ENCODE measurements around the gene CRLF2.
"Not testable (repeated sequence)": the region's sequence is repeated elsewhere in the genome, so short reads cannot be mapped to it uniquely, and the experiment has no call there.

The CRLF2 gene

DNA sequence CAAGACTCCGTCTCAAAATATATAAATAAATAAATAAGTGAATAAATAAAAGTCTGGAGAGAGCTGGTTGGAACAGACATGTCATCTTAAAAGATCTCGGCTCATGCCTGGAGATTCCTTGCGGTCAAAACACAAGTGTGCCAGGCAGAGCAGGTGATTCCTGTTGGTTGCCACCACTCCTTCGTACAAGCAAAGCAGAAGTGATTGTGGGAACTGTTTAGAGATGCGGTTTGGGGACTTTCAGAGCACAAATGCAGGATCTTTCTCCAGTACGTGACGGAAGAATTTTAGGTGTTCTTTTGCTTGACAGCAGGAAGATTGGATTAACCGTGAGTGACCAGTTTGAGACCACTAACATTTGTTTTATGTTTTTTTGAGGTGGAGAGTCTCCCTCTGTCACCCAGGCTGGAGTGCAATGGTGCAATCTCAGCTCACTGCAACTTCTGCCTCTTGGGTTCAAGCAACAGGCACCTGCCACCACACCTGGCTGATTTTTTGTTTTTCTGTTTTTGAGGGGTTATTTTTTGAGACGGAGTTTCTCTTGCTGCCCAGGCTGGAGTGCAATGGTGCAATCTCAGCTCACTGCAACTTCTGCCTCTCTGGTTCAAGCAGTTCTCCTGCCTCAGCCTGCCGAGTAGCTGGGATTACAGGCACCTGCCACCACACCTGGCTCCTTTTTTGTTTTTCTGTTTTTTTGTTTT is 2.8 kb upstream of the CRLF2 start:
- no peak for DNase-seq (ENCODE audit: low spot score)

DNA sequence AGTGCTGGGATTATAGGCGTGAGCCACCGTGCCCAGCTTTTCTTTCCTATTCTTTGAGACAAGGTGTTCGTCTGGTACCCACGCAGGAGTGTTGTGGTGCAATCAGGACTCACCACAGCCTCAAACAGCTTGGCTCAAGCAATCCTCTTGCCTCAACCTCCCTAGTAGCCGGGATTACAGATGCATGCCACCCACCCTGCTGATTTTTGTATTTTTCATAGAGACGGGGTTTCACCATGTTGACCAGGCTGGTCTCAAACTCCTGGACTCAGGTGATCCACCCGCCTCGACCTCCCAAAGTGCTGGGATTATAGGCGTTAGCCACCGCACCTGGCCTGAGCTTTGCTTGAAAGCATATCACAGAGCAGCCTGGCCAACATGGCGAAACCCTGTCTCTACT is 1.5 kb upstream of the CRLF2 start:
- no peak for DNase-seq (ENCODE audit: low spot score)

DNA sequence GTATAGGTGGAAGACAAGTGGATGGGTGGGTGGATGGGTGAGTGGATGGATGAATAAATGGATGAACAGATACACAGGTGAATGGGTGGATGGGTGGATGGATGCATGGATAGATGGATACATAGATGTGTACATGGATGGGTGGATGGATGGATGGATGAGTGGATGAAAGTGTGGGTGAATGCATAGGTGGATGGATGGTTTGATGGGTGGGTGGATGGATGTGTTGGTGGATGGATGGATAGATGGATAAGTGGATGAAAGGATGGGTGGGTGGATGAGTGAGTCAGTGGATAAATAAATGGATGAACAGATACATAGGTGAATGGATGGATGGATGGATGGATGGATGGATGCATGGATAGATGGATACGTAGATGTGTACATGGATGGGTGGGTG is 1.6 kb downstream of the CRLF2 start:
- DNase-seq (ENCODE audit: low spot score), result no peak

DNA sequence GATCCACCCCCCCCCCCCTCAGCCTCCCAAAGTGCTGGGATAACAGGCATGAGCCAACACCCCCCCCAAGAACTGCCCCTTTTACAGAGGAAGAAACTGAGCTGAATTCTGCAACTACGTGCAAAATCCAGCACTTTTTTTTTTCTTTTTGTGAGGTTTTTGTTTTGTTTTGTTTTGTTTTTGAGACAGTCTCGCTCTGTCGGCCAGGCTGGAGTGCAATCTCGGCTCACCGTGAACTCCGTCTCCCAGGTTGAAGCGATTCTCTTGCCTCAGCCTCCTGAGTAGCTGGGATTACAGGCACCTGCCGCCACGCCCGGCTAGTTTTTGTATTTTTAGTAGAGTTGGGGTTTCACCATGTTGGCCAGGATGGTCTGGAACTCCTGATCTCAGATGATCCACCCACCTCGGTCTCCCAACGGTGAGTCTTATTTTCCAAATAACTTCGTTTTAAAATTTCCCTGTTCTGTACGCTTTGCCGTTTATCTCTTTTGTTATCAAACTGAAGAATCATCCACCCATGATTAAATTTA is 4.9 kb downstream of the CRLF2 start:
- DNase-seq (ENCODE audit: low spot score), result no peak

DNA sequence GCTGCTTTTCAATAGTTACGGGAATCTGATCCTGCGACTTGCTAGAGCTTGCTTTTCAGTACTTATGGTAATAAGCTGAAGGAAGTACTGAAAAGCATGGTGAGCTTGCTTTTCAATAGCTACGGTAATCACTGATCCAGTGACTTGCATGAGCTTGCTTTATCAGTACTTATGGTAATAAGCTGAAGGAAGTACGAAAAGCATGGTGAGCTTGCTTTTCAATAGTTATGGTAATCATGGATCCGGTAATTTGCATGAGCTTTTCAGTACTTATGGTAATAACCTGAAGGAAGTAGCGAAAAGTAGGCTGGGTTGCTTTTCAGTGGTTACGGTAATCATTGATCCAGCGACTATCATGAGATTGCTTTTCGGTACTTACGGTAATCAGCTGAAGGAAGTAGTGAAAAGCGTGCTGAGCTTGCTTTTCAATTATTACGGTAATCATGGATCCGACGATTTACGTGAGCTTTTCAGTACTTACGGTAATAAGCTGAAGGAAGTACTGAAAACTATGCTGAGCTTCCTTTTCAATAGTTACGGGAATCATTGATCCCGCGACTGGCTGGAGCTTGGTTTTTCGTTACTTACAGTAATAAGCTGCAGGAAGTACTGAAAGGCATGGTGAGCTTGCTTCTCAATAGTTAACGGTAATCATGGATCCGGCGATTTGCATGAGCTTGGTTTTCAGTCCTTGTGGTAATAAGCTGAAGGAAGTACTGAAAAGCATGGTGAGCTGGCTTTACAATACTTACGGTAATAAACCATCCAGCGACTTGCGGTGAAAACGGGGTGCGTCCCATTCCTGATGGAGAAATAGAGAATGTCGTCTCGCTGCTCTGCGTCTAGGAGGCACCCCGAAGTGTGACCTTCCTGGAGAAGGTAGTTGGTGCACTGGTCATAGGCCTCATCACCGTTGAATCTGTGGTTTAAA is 6.5 kb downstream of the CRLF2 start:
- peak; percentile 14 for DNase-seq (ENCODE audit: low spot score)

DNA sequence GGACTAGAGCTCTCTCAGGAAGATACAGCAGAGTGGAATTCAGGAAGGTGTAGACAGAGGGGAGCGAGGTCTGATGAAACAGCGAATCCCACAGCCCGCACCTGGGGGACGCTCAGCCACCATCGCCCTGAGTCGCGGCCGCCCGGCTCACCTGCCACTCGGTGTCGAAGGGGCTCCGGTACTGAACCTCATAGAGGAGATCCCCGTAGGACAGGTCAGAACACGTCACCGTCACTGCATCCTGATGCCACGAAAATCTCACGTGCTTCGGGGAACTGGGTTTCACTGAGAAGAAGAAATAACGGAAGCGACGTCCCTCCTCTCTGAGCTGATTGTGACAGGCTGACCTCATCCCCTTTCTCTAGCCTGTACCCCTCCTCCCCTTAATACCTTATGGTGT is 10.2 kb downstream of the CRLF2 start:
- DNase-seq (ENCODE audit: low spot score), result no peak

DNA sequence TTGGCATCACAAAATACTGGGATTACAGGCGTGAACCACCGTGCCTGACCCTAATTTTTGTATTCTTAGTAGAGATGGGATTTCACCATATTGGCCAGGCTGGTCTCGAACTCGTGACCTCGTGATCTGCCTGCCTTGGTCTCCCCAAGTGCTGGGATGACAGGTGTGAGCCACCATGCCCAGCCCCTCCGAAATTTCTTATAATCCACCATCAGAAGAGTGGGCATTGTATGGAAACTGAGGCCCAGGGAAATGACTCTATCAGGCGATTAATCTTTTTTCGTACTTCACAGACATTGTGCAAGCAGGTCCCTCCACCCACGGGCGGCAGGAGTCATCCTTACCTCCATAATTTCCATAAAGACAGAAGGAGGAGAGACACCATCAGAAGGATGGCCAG is 16.0 kb downstream of the CRLF2 start:
- no peak for DNase-seq (ENCODE audit: low spot score)

DNA sequence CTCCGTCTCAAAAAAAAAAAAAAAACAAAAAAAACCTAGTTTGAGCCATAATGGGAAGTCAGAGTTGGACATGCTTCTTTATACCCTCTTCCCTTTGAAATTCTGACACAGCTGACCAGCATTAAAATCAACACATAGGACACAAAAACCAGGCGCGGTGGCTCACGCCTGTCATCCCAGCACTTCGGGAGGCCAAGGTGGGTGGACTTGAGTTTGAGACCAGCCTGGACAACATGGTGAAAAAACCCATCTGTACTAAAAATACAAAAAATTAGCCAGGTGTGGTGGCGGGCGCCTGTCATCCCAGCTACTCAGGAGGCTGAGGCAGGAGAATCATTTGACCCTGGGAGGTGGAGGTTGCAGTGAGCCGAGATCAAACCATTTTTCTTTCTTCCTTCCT is 20.3 kb downstream of the CRLF2 start:
- DNase-seq (ENCODE audit: low spot score), result not testable (repeated sequence)

DNA sequence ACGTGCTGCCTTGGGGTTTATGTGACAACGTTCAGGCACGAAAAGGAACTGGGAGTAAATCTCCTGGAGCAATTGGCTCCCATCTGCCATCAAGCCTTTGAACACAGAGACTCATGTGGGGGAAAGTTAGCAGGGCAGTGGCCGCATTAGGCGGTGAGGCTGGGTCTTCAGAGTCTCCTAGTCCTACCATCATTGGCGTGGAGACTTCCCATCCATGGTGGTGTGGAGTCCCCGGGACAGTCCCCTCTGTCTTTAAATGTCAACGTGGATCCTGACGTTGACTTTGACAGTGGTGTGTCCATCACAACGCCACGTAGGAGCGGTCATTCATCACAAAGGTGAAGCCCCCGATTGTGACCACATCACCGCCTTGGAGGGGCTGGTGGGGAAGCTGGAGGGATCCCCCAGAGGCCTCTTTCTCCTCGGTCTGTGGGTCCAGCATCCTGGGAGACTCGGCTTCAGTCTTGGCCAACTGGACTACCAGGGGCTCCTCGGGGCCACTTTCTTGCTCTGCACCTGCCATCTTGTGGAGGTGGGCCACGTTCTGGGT is 21.8 kb downstream of the CRLF2 start:
- DNase-seq (ENCODE audit: low spot score), result no peak

DNA sequence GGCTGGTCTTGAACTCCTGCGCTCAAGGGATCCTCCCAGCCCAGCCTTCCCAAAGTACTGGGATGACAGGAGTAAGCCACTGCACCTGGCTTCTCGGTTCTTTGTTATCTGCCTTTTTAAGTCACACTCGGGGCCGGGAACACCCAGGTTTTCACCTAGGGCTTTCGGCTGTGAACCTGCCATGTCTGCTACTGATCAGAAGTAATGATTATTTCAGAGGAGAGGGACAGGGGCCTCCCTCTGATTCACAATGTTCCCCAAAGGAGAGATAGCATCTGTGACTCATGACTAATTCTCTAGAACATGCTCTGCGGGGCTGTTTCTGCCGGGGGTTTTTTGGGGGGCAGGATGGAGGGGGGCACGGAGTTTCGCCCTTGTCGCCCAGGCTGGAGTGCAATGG is 26.9 kb downstream of the CRLF2 start:
- no peak for DNase-seq (ENCODE audit: low spot score)

DNA sequence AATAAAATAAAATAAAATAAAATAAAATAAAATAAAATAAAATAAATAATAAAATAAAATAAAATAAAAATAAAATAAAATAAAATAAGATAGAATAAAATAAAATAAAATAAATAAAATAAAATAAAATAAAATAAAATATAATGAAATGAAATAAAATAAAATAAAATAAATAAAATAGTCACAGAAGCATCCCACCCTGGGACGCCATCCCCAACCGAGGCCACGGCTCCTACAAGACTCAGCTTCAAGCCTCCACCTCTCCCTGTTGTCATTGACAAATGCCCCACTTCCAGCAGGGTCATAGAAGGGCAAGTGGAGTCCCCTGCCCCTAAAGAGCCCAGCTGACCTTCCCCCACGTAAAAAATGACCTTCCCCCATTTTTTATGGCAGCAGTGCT is 30.2 kb downstream of the CRLF2 start:
- no peak for DNase-seq (ENCODE audit: low spot score)

DNA sequence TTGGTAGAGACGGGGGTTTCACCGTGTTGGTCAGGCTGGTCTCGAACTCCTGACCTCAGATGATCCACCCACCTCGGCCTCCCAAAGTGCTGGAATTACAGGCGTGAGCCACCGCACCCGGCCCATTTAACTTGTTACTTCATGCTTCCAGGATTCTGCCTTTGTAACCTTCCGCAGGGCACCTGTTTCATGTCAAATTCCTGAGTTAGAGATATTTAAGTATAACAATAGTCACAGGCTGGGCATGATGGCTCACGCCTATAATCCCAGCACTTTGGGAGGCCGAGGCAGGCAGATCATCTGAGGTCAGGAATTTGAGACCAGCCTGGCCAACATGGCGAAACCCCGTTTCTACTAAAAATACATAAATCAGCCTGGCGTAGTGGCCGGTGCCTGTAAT is 30.8 kb downstream of the CRLF2 start:
- DNase-seq (ENCODE audit: low spot score), result not testable (repeated sequence)

DNA sequence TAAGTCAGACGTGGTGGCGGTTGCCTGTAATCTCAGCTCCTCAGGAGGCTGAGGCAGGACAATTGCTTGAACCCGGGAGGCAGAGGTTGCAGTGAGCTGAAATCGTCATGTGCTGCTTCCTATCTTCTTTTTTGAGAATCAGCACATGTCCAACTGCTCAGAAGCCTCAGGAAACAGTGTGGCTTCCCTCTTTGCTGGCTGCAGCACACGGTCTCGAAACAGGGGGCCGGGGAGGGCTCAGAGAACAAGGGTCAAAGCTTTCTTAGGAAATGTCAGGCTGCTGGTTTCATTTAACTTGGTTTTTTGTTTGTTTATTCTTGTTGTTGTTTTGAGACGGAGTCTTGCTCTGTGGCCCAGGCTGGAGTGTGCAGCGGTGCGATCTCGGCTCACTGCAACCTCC is 31.3 kb downstream of the CRLF2 start:
- DNase-seq (ENCODE audit: low spot score), result no peak

DNA sequence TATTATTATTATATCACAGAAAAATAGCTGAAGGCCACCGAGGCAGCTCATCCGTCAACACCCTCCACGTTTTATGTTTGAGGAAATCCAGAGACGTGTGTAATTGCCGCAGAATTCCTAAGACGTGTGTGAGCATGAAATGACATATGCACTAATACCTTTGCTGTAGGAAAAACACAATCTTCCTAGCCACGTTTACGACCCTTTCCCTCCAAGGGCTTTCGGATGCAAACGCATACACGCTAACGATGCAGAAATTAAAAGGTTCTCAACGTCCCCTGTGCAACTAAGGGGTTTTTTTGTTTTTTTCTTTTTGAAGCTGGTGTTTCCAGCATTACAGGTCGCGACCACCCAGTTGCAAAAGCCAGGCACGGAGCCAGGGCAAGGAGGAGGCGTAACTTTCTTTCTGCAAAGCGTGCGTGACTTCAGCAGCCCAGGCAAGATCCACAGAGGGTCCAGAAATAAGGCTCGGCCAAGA is 33.8 kb downstream of the CRLF2 start:
- no peak for DNase-seq (ENCODE audit: low spot score)

DNA sequence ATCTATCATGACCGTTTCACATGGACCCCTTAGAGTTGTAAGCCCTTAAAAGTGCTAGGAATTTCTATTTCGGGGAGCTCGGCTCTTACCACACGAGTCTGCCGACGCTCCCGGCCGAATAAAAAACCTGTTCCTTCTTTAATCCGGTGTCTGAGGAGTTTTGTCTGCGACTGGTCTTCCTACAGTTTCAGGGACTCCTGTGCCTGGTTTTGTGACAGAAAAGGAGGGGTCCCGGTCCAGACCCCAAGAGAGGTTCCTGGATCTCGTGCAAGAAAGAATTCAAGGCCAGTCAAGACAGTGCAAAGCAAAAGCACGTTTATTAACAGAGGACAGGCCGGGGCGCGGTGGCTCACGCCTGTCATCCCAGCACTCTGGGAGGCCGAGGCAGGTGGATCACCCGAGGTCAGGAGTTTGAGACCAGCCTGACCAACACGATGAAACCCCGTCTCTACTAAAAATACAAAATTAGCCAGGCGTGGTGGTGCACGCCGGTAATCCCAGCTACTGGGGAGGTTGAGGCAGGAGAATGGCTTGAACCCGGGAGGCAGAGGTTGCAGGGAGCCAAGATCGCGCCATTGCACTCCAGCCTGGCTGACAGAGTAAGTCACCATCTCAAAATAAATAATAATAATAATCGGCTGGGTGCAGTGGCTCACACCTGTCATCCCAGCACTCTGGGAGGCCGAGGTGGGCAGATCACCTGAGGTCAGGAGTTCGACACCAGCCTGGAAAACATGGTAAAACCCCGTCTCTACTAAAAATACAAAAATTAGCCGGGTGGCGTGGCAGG is 35.7 kb downstream of the CRLF2 start:
- DNase-seq (ENCODE audit: low spot score), result not testable (repeated sequence)

DNA sequence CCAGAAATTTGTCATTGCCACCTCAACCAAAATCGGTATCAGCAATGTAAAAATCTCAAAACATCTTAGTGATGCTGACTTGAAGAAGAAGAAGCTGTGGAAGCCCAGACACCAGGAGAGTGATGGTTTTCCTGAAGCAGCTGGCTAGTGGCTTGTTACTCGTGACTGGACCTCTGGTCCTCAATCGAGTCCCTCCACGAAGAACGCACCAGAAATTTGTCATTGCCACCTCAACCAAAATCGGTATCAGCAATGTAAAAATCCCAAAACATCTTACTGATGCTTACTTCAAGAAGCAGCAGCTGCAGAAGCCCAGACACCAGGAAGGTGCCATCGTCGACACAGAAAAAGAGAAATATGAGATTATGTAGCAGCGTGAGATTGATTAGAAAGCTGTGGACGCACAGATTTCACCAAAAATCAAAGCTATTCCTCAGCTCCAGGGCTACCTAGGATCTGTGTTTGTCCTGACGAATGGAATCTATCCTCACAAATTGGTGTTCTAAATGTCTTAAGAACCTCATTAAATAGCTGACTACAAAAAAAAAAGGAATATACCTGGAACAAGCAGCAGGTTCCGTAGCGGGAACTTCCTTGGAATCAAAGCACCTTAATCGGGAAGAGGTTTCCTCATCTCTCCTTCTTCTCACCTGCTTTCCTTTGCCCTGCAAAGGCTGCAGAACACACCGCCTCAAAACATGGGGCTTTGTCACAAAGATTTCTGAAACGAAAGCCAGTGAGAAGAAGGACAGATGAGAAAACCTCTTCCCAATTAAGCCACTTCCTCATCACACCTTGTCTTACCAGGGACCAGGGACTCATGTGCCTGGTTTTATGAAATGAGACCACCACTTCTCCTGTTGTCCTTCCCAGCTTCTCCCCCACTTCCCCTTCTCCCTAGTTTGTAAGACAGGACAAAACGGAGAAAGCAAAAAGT is 37.6 kb downstream of the CRLF2 start:
- DNase-seq (ENCODE audit: low spot score), result not testable (repeated sequence)

DNA sequence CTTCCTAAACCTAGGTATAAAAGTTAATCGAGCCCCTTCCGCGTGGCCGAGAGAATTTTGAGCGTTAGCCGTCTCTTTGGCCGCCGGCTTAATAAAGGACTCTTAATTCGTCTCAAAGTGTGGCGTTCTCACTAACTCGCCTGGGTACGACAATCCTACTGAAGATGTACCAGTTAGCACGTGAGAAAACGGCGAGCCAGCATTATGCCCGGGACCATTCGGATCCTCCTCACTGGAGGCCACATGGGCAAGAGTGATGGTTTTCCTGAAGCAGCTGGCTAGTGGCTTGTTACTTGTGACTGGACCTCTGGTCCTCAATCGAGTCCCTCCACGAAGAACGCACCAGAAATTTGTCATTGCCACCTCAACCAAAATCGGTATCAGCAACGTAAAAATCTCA is 39.0 kb downstream of the CRLF2 start:
- DNase-seq (ENCODE audit: low spot score), result not testable (repeated sequence)

DNA sequence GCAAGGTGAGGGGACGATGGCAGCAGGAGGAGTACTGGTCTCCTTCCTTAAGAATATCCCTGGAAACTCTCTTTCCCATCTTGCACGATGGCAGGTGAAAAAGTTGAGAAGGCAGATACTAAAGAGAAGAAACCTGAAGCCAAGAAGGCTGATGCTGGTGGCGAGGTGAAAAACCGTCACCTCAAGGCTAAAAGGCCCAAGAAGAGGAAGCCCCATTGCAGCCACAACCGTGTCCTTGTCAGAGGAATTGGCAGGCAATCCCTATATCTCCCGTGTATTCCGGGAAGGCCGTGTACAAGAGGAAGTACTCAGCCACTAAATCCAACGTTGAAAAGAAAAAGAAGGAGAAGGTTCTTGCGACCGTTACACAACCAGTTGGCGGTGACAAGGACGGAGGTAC is 40.0 kb downstream of the CRLF2 start:
- DNase-seq (ENCODE audit: low spot score), result no peak

DNA sequence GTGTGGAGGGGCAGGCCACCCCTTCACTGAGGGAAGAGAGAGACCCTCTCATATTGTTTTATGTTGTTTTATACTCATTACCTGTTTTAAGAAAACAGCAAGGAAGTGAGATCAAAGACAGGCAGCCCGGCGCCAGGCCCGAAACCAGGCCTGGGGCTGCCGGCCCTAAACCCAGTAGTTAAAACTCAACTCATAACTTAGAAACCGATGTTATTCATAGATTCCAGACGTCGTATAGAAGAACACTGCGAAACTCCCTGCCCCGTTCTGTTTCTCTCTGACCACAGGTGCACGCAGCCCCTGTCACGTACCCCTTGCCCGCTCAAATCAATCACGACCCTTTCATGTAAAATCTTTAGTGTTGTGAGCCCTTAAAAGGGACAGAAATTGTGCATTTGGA is 40.5 kb downstream of the CRLF2 start:
- DNase-seq (ENCODE audit: low spot score), result not testable (repeated sequence)

DNA sequence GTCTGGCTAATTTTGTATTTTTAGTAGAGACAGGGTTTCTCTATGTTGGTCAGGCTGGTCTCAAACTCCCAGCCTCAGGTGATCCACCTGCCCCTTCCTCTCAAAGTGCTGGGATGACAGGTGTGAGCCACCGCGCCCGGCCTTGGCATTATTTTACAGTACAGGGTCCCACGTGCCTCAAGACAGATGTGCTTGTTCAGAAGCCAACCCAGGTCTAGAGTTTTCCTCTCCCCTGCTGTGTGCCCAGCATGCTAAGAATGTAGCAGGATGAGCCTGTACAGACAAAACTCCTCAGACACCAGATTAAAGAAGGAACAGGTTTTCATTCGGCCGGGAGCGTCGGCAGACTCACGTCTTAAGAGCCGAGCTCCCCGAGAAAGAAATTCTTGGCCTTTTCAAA is 42.2 kb downstream of the CRLF2 start:
- DNase-seq (ENCODE audit: low spot score), result no peak

DNA sequence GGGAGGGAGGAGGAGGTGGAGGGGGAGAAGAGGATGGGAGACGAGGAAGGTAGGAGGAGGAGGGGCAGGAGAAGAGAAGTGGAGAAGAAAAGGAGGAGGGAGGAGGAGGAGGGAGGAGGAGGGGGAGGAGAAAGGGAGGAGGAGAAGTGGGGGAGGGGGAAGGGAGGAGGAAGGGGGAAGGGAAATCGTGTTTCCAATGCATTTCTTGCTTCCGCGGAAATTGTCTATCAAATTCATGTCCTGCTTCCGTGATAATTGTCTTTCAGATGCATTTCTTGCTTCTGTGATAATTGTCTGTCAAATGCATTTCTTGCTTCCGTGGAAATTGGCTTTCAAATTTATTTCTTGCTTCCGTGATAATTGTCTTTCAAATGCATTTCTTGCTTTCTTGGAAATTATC is 43.3 kb downstream of the CRLF2 start:
- DNase-seq (ENCODE audit: low spot score), result no peak

All from hematopoietic multipotent progenitor cell treated with erythropoietin and hydrocortisone succinate and interleukin-3 and kit ligand, for 17 days (in vitro differentiated cells).